Inflammatory macrophage (primary cell): ENCODE data around the gene C16orf54.
"Not testable (repeated sequence)": the region's sequence is repeated elsewhere in the genome, so short reads cannot be mapped to it uniquely, and the experiment has no call there.

Source experiments
- DNase-seq, 2 donors: peaks; one replicate each; pipeline ENCODE4 v3.0.0-alpha.2; 2020 to 2022

Gene C16orf54

DNA sequence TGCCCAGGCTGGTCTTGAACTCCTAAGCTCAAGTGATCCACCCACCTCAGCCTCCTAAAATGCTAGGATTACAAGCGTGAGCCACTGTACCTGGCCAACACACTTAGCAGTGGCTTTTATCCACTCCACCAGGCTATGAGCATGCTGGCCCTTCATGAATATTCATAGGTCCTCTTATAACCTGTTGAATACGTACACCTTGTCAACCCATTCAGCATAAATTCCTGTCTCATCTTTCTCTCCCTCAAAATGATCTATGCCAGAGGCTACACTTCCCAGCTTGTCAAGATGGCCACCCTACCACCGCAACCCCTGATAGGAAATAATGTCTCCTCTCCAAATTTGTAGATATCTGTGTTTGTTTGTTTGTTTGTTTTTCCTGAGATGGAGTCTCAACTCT lies 21.3 kb upstream of the C16orf54 start:
- DNase-seq = no peak

DNA sequence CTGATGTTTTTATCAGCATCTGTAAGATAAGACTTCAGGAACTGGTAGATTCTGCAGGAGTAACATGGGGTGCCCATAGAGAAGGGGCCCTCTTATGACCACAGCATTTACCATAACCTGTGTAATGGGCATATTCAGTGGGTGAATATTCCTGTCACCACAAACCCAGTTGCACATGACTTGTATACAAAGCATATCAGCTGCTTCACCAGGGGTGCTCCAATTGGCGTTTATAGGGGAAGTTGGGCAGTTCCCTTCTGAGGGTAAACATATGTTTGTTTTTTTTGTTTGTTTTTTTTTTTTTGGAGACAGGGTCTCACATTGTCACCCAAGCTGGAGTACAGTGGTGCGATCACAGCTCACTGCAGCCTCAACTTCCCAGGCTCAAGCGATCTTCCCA lies 20.8 kb upstream of the C16orf54 start:
- peak; percentile 24 to 61 for DNase-seq

DNA sequence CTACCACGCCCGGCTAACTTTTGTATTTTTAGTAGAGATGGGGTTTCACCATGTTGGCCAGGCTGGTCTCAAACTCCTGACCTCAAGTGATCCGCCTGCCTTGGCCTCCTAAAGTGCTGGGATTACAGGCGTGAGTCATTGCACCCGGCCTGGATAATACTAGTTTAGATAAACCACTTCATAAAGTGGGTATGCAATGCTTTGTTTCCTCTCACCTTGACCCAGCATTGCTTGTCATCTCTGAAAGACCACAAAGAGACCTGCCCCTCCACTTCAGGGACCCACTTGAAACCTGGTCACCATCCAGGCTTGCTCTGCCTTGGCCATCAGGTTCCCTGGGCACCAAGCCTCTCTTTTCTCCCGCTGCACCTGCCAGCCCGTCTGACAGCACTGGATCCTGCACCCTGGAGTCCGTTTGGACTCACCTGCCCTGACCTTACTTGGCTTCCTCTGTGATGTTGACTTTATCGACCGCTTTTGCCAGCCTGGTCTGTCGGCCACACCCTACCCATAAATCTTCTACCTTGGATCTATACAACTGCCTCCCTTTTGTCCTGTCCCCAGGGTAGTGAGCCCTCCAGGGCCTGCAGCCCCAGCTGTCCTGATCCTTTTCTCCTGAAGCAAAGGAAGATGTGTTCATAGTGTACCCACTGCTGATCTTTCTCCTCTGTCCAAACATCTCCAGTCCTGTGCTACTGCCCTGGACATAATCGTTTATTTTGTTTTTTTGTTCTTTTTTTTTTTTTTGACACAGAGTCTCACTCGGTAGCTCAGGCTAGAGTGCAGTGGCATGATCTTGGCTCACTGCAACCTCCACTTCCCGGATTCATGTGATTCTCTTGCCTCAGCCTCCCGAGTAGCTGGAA lies 19.6 kb upstream of the C16orf54 start:
- no peak for DNase-seq

DNA sequence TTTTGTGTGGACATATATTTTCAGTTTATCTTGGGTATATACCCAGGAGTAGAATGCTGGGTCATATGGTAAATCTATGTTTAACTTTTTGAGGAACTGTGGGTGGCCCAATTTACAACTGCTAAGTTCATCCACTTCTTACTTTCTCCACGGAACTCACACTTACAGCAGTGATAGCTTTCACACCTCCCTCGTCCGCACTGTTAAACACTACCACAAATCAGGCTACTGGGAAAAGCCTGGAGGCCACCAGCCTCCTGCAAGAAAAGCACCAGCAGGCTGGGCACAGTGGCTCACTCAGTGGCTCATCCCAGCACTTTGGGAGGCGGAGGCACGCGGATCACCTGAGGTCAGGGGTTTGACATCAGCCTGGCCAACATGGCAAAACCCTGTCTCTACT lies 17.5 kb upstream of the C16orf54 start:
- peak; percentile 37 to 38 for DNase-seq

DNA sequence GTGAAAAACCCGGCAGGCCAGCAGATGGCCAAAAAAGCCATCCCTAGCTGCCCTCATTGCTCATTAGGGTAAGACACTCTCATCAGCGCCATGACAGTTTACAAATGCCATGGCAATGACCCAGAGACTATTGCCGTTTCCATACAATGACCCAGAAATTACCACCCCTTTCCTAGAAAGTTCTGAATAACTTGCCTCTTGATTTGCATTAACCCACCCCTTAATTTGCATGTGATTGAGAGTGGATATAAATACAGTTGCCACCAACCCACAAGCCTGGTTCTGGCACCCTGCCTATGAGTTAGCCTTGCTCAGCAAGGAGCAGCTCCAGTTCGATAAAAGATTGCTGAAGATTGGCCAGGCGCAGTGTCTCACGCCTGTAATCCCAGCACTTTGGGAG lies 16.1 kb upstream of the C16orf54 start:
- DNase-seq = no peak

DNA sequence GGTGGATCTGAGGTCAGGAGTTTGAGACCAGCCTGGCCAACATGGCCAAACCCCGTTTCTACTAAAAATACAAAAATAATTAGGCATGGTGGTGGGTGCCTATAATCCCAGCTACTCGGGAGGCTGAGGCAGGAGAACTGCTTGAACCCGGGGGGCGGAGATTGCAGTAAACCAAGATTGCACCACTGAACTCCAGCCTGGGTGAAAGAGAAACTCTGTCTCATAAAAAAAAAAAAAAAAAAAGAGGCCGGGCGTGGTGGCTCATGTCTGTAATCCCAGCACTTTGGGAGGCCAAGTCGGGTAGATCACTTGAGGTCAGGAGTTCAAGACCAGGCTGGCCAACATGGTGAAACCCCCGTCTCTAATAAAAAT lies 15.5 kb upstream of the C16orf54 start:
- DNase-seq = not testable (repeated sequence)

DNA sequence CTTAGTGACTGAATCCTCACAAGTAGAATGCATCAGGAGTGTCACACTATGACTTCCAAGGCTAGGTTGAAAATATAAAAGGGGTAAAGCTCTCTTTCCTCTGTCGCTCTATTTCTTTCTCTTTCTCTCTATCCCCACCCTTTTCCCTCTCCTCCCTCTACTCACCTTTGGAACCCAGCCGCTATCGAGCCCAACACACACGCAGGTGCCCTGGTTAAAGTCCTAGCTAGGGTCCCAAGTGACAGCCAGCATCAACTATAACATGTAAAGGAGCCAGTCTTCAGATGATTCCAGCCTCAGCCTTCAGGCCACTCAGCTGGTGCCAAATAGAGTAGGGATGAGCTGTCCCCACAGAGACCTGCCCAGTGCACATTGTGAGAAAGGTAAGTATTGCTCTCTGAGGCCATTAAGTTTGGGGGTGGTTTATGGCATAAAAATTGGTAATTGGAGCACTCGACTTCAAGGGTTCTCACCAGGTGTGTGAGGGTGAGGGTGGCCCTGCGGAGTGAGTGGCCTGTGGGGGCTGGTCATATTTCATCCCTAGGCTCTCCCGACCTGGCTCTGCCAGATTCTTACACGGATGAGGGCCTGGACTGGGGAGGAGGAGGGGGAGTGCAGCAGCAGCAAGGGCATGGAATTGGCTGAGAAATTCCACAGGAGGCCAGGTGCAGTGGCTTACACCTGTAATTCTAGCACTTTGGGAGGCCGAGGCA lies 14.9 kb upstream of the C16orf54 start:
- no peak for DNase-seq

DNA sequence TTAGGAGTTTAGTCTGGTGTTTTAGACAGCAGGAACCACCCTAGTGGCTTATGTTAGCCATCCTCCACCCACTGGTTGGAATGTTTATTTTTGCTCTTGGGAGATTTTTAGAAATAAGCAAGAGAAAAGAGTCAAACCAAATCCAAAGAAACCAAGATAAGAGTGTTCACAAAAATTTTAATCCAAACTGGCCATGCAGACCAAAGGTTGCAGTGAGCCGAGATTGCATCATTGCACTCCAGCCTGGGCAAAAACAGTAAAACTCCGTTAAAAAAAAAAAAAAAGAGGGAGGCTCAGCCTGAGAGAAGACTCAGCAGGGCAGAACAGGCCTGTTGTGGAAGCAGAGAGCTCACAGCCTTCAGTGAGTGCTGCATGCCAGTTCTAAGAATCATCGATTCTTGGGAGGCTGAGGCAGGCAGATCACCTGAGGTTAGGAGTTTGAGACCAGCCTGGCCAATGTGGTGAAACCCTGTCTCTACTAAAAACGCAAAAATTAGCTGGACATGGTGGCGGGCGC lies 12.2 kb upstream of the C16orf54 start:
- DNase-seq = no peak

DNA sequence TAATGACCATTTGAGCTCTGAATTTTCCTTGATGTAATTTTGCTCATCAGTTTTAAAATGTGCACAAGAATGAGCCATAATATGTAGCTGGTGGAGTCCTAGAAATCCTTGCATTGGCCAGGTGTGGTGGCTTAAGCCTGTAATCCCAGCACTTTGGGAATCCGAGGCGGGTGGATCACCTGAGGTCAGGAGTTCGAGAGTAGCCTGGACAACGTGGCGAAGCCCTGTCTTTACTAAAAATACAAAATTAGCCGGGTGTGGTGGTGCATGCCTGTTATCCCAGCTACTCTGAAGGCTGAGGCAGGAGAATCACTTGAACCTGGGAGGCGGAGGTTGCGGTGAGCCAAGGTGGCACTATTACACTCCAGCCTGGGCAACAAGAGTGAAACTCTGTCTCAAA lies 11.3 kb upstream of the C16orf54 start:
- not testable (repeated sequence) for DNase-seq

DNA sequence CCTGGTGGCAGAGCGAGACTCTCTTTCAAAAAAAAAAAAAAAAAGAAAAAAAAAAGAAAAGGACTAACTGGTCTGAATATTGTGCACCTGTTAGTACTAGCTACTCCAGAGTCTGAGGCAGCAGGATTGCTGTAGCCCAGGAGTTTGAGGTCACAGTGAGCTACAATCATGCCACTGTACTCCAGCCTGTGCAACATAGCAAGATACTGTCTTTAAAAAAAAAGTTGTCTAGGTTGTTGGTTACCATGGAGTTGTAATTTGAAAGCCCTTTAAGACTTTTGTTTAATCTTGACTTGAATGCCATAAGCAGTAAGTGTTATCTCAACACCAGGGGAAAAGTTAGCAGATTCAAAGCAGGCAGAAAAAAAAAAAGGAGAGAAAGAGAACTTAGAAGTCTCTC lies 10.9 kb upstream of the C16orf54 start:
- DNase-seq = no peak

DNA sequence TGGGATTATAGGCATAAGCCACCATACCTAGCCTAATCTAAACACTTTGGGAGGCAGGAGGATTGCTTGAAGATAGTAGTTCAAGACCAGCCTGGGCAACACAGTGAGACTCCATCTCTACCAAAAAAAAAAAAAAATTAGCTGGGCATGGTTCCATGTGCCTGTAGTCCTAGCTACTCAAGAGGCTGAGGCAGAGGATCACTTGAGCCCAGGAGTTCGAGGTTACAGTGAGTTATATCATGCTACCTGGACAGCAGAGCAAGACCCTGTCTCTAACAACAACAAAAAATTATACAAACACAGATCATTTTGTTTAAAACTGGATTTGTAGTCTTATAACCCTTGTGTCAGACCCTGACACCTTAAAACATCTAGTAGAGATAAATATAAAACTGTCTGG lies 7.7 kb upstream of the C16orf54 start:
- no peak for DNase-seq

DNA sequence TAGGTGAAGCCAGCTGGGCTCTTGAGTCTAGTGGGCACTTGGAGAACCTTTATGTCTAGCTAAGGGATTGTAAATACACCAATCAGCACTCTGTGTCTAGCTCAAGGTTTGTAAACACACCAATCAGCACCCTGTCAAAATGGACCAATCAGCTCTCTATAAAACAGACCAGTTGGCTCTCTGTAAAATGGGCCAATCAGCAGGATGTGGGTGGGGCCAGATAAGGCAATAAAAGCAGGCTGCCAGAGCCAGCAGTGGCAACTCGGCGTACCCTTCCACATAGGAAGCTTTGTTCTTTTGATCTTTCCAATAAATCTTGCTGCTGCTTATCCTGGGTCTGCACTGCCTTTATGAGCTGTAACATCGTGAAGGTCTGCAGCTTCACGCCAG lies 3.0 kb upstream of the C16orf54 start:
- DNase-seq = not testable (repeated sequence)

DNA sequence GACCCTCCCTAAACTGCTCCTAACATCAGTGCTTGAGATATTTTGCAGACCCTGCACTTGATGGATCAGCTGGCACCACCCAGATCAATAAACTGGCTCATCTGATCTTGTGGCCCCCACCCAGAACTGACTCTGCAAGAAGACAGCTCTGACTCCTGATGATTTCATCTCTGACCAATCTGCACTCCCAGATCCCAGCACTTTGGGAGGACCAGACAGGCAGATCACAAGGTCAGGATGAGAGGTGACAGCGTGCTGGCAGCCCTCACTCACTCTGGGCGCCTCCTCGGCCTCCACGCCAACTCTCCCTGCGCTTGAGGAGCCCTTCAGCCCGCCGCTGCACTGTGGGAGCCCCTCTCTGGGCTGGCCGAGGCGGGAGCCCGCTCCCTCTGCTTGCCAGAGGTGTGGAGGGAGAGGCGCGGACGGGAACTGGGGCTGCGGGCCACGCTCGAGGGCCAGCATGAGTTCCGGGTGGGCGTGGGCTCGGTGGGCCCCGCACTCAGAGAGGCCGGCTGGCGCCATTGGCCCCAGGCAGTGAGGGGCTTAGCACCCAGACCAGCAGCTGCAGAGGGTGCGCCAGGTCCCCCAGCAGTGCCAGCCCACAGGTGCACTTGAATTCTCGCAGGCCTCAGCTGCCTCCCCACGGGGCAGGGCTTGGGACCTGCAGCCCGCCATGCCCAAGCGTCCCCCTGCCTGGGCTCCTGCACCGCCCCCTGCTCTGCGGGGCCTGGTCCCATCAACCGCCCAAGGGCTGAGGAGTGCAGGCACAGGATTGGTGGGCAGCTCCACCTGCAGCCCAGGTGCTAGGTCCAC lies 2.4 kb upstream of the C16orf54 start:
- DNase-seq = no peak

DNA sequence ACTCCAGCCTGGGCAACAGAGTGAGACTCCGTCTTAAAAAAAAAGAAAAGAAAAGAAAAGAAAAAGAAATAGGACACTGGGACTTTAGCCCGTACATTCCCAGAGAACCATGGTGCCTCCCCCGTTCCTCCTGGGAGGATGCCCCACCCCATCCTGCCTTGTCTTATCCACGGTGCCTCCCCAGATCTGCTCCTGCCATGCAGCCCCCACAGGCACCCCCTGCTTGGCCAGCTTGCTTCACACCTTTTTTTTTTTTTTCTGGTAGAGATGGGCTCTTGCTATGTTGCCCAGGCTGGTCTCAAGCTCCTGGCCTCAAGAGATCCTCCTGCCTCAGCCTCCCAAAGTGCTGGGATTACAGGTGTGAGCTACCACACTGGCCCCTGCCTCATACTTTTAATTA lies 728 bp upstream of the C16orf54 start:
- DNase-seq = not testable (repeated sequence)

DNA sequence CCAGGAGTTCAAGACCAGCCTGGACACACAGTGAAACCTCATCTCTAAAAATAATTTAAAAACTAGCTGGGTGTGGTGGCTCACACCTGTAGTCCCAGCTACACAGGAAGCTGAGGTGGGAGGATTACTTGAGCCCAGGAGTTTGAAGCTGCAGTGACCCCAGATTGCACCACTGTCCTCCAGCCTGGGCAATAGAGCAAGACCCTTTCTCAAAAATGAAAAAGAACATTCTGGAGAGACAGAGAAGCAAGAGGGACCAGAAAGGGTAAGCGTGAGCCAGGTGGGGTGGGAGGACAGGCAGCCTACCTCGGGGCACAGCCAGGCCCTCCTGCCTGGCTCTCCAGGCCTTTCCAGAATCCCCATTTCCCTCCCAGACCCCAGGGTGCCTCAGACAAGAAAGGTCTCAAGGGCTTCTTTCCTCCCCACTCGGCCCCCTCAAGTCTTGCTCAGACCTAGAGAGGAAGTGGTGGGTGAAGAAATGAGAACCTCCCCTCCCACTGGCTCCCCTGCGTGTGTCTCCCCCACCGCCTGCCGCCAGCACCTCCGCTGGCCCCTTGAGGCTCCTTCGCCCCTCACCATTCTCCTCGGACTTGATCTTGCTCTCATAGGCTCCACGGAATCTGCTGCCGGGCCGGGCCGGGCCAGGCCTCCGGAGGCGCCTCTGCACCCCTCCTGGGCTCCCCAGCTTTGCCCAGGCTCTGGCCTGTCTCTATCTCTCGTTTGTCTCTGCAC lies 503 bp downstream of the C16orf54 start:
- peak; percentile 63 to 83 for DNase-seq

DNA sequence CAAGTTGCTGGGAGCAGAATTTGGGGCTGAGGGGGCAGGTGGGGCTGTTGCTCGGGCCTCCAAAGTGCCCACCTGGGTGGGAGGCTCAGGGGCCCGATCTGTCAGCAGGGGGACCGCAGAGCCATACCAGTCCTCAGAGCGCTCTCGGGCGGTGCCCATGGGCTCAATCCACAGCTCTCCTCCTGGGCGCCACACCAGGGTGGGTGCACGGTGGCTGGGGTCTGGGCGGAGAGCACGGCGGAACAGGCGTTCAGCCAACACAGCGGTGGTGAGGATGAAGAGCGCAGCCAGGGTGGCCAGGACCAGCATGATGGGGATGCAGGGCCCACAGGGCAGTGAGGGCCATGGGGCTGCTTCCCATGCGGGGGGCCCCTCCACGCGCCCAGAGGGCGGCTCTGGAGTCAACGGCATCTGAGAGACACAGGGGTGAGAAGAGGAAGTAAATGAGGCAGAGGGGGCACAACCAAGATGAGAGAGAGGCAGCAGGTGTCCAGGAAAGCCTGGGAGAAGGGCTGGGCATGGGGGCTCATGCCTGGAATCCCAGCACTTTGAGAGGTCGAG lies 1.2 kb downstream of the C16orf54 start:
- DNase-seq = no peak

DNA sequence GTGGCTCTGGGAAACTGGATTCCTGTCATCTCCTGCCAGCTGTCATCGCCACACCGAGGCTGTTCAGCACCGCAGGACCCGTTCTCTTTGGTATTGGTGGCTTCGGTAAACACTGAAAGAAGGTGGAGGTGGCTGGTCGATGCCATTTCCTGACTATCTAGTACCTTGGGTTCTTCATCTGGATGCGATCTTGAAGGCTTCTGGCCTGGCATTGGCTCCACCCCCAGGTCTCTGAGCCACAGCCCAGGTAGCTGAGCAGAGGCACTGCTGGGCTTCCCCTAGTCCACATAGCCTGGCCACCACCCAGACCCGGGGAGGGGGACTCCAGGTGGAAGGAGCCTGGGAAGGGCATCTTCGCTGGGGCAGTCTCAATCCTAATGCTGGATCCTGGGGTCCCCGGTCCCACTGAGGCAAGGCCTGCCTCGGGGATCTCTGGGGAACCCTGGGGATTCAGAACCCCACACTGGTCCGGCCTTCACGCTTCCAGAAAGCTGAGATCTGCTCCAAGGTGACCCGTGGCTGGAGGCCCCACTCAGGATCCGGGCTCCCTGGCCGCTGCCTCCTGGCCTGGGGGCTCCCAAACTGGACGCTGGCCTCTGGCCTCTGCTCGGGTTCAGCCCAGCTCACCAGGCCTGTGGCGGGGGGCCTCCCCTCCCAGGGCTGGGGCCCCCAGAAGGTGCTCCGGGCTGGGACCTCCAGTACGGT lies 1.8 kb downstream of the C16orf54 start:
- no peak for DNase-seq

DNA sequence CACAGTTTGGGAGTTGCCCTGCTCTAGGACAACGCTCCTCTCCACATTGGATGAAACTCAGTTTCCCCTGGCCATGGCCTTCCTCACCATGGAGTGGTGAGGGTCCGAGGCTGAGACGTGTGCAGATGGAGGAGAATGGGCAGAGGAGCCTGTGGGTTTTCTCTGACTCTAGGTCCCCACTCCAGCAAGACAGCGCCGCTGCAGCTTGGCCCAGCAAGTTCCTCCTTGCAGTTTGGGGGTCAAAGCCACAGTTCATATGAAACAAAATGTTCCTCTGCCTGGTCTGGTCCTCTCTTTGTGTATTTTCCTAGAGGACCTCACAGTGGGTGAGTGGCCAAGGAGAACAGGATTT lies 2.3 kb downstream of the C16orf54 start:
- no peak for DNase-seq

DNA sequence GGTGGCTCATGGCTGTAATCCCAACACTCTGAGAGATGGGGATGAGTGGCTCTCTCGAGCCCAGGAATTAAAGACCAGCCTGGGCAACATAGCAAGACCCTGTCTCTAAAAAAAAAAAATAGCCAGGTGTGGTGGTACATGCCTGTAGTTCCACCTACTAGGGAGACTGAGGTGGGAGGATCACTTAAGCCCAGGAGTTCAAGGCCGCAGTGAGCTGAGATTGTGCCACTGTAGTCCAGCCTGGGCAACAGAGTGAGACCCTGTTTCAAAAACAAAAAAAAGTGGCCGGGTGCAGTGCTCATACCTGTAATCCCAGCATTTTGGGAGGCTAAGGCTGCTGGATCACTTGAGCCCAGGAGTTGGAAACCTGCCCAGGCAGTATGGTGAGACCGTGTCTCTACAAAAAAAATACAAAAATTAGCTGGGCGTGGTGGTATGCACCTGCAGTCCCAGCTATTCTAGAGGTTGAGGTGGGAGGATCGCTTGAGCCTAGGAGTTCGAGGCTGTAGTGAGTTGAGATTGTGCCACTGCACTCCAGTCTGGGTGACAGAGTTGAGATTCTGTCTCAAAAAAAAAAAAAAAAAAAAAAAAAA lies 3.0 kb downstream of the C16orf54 start:
- no peak for DNase-seq

DNA sequence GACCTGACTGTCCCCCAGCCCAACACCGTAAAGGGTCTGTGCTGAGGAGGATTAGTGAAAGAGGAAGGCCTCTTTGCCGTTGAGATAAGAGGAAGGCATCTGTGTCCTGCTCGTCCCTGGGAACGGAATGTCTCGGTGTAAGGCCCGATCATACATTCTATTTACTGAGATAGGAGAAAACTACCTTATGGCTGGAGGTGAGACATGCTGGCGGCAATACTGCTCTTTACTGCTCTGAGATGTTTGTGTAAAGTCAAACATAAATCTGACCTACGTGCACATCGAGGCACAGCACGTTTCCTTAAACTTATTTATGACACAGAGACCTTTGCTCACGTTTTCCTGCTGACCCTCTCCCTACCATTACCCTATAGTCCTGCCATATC lies 5.2 kb downstream of the C16orf54 start:
- not testable (repeated sequence) for DNase-seq
